GM21619 (cell line): ENCODE data around the gene RGS18.
"Not testable (repeated sequence)": the region's sequence is repeated elsewhere in the genome, so short reads cannot be mapped to it uniquely, and the experiment has no call there.

Source experiments
- ATAC-seq: cut with Tn5 transposase; IDR thresholded peaks from one replicate; pipeline ENCODE4 v1.9.1; 2021; ENCODE audit not compliant: unreplicated experiment

The RGS18 gene, protein sequence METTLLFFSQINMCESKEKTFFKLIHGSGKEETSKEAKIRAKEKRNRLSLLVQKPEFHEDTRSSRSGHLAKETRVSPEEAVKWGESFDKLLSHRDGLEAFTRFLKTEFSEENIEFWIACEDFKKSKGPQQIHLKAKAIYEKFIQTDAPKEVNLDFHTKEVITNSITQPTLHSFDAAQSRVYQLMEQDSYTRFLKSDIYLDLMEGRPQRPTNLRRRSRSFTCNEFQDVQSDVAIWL

DNA sequence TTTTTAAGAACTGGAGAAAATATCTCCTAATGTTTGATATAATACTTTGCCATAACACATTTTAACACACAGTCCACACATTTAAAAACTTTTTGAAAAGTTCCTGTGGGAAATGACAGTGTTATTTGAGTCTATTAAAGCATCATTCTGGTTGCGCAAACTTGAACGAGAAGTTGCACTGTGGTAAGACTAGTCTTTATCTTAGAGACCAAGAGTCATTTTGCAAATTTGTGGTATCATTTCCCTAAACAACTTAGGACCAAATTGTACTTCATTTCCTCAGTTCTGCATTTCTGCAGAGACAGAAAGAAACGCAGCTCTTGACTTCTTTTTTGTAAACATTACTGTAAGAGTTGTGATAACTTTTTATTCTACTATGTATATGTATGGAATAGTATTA is at the start of gene RGS18:
Gene RGS18 (plus strand): TSS at position 282 of the 400 bp plus-strand sequence. CDS start 176 bp downstream, outside the sequence.
- peak; percentile 85 for ATAC-seq

- no peak for ATAC-seq
Observed at GRCh38 chr1:192109576-192109975, 48.7 kb upstream of the RGS18 start.

- no peak for ATAC-seq
Observed at GRCh38 chr1:192115000-192115399, 43.3 kb upstream of the RGS18 start.

GRCh38 chr1:192118881-192119405 is 39.3 kb upstream of the RGS18 start:
- no peak for ATAC-seq

DNA sequence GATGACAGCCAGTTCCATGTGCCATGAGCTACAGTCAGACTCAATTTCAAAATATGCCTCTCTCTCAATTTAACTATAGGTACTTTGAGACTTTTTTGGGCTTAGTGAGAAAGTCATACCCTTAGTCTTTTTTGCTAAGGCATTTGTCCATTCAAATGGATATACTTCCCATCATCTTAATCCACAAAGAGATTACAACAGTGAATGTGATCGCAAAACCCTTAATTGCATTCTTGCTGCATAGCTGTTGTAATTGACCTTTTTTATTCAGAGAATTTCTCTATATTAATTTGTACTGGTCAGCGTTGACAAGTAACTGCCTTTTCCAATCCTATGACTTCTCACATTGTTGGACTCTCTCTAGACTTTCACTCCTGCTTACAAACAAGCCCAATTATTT is 38.6 kb upstream of the RGS18 start:
- no peak for ATAC-seq

- ATAC-seq, result no peak
Observed at GRCh38 chr1:192122668-192123067, 35.6 kb upstream of the RGS18 start.

DNA sequence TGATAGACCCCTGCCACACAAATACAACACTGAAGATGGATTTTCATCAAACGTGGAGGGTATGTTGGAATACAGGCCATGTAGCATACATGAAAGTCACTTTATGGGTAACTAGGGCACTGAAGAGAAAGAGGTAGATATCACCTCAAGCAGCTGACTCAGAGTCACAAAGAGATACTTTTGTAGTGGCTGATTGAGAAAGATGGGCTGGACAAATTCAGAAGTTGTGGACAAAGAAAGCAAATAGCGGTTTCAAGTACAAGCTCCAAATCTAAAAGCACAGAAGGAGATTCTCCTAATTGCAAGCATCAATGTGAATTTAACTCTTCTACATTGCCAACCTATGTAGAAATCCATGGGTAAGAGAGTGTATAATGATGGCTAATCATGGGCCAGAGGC is 35.0 kb upstream of the RGS18 start:
- ATAC-seq, result no peak

- no peak for ATAC-seq
Observed at GRCh38 chr1:192126030-192126619, 32.1 kb upstream of the RGS18 start.

DNA sequence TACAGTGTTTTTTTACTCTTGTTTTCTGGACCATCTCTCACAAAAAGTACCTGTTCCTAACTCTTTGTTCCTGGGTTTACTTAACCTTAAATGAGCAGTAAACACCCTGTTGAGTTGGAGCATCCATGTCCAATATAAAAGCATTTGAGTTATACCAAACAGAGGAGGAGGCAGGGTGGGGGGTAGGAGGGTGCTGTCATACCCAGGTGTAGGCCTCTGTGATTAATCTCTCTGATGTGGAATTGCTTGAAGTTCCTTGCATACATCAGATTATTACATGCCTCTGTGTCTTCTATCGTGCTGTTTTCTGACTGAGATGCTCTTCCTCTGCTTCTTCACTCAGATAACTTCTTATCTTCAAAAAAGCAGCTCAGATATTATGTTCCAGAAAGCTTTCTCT is 28.1 kb upstream of the RGS18 start:
- ATAC-seq, result no peak

DNA sequence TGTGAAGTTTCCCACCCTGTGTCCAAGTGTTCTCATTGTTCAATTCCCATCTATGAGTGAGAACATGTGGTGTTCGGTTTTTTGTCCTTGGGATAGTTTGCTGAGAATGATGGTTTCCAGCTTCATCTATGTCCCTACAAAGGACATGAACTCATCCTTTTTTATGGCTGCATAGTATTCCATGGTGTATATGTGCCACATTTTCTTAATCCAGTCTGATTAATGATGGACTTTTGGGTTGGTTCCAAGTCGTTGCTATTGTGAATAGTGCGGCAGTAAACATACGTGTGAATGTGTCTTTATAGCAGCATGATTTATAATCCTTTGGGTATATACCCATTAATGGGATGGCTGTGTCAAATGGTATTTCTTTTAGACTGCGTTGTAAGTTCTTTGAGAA is 27.4 kb upstream of the RGS18 start:
- ATAC-seq, result not testable (repeated sequence)

- no peak for ATAC-seq
Observed at GRCh38 chr1:192131914-192132313, 26.3 kb upstream of the RGS18 start.

DNA sequence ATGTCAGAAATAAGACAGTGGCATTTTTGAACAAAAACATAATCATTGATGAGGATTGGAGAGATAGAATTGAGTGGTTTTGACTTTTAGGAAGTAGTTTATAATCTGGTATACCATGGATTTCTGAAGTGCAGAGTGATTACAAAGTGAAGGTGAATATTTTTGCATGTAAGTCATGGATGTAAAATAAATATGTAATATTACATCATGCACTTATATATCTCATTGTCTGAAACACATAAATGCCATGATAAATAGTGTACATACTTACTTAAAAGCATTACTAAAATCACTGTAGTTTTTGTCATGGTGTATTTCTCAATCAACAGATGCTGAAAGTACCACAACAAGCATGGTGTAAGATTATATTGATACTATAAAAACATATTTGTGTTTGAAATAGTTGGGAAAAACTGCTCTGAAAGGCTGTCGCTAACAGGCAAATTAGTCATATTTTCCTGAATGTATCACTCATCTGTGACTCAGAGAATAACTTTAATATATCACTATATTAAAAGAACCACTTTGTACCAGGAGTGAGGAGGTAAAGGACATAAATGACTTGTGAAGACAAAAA is 24.8 kb upstream of the RGS18 start:
- no peak for ATAC-seq

GRCh38 chr1:192140382-192140781 is 17.9 kb upstream of the RGS18 start:
- ATAC-seq, result no peak

GRCh38 chr1:192147221-192147620 is 11.0 kb upstream of the RGS18 start:
- no peak for ATAC-seq

GRCh38 chr1:192147696-192148095 is 10.6 kb upstream of the RGS18 start:
- ATAC-seq, result no peak

DNA sequence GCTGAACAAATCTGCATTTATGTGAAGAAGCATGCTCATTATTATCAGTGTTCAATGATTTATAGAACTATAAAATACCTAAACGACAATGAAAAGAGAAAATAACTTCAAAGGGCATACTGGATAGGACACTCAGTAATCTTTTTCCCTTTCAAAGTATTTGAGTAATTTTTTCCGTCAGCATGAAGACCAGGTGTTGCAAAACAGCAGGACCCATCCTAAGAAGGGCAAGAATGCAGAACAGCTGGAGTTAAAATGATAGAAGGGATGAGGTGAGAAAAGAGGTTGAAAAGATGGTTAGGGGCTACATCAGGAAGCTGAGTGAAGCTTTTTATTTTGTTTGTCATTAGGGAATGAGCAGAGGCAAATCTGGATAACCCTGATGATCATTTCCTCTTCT is 7.1 kb upstream of the RGS18 start:
- ATAC-seq, result no peak

- no peak for ATAC-seq
Observed at GRCh38 chr1:192153276-192153675, 5.0 kb upstream of the RGS18 start.

DNA sequence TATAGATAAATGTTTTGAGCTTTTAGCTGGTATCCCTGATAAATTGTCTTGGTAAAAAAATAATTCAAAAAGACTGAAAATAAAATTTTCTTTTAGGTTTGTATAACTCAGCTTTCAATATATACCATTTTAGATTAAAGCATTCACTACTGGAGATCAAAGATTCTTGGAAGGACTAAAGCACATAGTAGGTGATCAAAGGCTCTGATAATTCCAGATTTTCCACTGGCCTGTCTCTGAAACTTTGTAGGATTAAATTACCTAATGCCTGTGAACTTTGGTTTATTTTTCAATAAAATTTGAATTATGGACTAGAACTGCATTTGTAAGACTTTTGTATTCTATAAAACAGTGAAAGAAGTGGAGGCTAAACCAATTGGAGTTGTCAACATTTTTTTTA is 1.2 kb upstream of the RGS18 start:
- no peak for ATAC-seq

- ATAC-seq, result no peak
Observed at GRCh38 chr1:192159014-192159413, 752 bp downstream of the RGS18 start.

DNA sequence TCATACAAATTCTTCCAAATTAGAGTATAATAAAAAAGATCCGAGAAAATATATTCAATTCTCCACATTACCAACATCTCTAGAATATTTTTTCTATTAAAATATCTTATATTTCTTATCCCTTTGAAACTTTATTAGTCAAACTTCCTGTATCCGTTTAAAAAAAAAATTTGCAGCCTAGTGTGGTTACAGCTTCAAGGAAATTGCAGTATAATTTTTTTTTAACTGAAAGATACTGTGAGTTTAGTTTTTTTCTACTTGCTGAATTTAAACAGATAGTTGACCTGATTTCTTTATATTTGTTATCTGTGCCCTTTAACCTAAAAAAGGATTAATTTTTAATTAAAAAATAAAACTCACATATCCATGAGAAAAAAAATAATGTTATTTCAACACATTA is 1.5 kb downstream of the RGS18 start:
- ATAC-seq, result no peak

GRCh38 chr1:192160196-192160595 is 1.9 kb downstream of the RGS18 start:
- no peak for ATAC-seq

DNA sequence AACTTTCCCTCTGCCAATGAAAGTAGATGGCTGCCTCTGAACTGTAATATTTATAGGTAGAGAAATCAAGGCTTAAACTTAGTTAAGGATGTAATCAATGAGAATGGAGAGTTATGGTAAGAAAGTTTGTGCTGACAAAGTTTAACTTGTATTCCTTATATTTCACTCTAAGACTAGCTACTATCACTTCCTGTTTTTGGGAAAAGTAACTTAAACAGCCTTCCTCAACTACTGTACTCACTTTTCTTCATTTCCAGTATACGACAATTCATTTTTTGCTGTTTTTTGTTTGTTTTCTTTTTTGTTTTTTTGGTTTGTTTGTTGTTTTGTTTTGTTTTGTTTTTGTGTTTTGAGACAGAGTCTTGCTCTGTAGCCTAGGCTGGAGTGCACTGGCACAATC is 3.7 kb downstream of the RGS18 start:
- ATAC-seq, result no peak
